Epithelial cell of prostate (primary cell): ENCODE measurements around the gene BDH1.
A peak's percentile ranks its signal among the peaks of the same experiment; 100 is the strongest.
"Not testable (repeated sequence)": the region's sequence is repeated elsewhere in the genome, so short reads cannot be mapped to it uniquely, and the experiment has no call there.

Experiments
- DNase-seq: peaks from one replicate; pipeline ENCODE4 v3.0.0-alpha.2; 2011; ENCODE audit warnings: low read depth, low spot score
- H3K27ac ChIP-seq: fragments of 450-650 bp; 2 replicates; pipeline ENCODE4 v1.5.1; 2017; ENCODE audit warnings: mild to moderate bottlenecking

The BDH1 gene

GRCh38 chr3:197522881-197523441 is 32.8 kb downstream of the BDH1 start:
- DNase-seq = no peak
- H3K27ac ChIP-seq = no peak overlapping the region

- no peak overlapping the region for H3K27ac ChIP-seq
- DNase-seq = no peak
Observed at GRCh38 chr3:197522183-197522715, 33.5 kb downstream of the BDH1 start.

- no peak for DNase-seq
- peak overlapping the region; percentile 48 for H3K27ac ChIP-seq
Observed at GRCh38 chr3:197521277-197522182, 34.2 kb downstream of the BDH1 start.

DNA sequence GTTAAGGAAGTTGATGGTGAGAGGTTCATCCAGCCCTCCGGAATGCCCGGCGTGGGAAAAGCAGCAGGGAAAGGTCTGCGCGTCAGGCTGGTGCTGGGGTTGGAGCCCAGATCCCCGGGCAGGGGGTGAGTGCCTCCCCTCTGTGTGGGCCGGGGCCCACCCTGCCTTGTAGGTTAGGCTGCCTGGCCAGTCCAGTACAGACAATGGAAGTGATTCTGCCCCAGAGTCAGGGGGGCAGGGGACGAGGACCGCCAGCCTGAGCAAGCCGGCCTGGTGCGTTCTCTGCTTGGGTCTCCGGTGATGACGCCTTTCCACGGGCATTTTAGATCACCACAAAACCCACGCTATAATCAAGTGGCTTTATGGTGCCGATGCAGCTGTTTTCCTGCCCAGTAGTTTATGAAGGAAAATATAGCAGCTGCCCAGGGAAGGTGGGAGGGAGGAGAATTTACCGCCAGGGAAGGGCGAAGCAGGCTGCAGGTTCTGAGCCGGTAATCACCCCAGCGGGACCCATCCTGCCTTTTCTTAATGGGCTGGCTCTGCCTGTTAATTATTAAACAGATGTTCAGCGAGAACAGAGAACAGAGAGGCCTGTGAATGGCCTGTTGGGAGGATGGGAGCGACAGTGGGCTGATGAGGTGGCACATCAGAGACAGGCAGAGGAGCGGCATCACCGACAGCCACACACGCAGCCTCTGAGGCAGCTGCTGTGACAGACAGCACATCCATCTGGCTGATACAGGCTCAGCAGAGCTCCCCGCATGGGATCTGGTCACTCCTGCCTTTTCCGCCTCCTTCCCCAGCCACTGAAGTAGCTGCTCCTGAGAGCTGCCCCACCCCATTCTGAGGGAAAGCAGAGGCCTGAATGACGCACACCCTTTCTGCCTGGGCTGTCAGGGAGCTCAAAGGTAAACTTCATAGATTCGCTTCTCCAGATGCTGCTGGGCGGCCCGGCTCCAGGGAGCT is 35.2 kb downstream of the BDH1 start:
- H3K27ac ChIP-seq = peak overlapping the region; percentile 48
- DNase-seq = peak; percentile 49

- peak overlapping the region; percentile 48 for H3K27ac ChIP-seq
- DNase-seq = no peak
Observed at GRCh38 chr3:197519801-197520211, 36.0 kb downstream of the BDH1 start.

- DNase-seq = no peak
- H3K27ac ChIP-seq = no peak overlapping the region
Observed at GRCh38 chr3:197518881-197519421, 36.8 kb downstream of the BDH1 start.

DNA sequence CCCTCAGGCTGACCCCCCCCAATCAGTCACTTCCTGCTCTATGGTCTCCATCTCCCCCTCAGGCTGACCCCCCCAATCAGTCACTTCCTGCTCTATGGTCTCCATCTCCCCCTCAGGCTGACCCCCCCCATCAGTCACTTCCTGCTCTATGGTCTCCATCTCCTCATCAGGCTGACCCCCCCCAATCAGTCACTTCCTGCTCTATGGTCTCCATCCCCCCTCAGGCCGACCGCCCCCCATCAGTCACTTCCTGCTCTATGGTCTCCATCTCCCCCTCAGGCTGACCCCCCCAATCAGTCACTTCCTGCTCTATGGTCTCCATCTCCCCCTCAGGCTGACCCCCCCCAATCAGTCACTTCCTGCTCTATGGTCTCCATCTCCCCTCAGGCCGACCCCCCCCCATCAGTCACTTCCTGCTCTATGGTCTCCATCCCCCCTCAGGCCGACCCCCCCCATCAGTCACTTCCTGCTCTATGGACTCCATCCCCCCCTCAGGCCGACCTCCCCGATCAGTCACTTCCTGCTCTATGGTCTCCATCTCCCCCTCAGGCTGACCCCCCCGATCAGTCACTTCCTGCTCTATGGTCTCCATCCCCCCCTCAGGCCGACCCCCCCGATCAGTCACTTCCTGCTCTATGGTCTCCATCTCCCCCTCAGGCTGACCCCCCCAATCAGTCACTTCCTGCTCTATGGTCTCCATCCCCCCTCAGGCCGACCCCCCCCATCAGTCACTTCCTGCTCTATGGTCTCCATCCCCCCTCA is 37.7 kb downstream of the BDH1 start:
- DNase-seq, H3K27ac ChIP-seq: not testable (repeated sequence)

DNA sequence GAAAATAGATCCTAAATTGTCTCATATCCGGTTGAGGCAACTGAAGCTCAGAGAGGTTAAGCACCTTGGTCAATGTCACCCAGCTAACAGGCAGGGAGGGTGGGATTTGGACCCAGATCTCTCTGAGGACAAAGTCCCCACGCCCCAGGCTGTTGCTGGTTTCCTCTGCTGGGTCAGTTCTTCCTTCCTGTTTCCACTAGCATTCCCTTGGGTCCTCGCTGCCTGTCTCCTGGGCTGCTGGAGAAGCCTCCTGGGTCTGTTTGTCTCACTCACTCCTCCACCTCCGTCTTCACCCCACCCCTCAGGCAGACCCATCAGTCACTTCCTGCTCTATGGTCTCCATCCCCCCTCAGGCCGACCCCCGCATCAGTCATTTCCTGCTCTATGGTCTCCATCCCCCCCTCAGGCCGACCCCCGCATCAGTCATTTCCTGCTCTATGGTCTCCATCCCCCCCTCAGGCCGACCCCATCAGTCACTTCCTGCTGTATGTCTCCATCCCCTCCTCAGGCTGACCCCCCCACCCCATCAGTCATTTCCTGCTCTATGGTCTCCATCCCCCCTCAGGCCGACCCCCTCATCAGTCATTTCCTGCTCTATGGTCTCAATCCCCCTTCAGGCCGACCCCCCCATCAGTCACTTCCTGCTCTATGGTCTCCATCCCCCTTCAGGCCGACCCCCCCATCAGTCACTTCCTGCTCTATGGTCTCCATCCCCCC is 38.7 kb downstream of the BDH1 start:
- not testable (repeated sequence) for DNase-seq
- peak overlapping the region; percentile 82 for H3K27ac ChIP-seq

DNA sequence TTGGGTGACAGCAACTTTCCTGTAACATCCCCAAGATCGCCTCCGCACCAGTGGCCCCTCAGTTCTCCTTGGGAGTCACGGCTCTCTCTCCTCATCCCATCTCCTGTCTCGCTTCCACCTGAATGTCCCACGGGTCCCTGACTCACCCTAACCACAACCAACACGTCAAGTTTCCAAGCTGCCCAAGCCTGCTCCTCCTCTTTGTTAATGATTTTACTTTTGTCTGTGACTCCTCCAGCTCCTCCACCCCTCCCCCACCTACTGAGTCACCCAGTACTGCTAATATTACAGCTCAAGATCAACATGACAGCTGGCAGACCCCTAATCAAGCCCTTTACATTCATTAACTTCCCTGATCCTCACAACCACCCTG is 39.3 kb downstream of the BDH1 start:
- peak overlapping the region; percentile 82 for H3K27ac ChIP-seq

GRCh38 chr3:197514786-197515355 is 40.9 kb downstream of the BDH1 start:
- no peak for DNase-seq
- H3K27ac ChIP-seq = no peak overlapping the region

More for the DNA sequence above, 39.3 kb downstream of the BDH1 start:
- peak; percentile 97 for DNase-seq

GRCh38 chr3:197513953-197514785 is 41.6 kb downstream of the BDH1 start:
- no peak overlapping the region for H3K27ac ChIP-seq
- peak; percentile 39 for DNase-seq

DNA sequence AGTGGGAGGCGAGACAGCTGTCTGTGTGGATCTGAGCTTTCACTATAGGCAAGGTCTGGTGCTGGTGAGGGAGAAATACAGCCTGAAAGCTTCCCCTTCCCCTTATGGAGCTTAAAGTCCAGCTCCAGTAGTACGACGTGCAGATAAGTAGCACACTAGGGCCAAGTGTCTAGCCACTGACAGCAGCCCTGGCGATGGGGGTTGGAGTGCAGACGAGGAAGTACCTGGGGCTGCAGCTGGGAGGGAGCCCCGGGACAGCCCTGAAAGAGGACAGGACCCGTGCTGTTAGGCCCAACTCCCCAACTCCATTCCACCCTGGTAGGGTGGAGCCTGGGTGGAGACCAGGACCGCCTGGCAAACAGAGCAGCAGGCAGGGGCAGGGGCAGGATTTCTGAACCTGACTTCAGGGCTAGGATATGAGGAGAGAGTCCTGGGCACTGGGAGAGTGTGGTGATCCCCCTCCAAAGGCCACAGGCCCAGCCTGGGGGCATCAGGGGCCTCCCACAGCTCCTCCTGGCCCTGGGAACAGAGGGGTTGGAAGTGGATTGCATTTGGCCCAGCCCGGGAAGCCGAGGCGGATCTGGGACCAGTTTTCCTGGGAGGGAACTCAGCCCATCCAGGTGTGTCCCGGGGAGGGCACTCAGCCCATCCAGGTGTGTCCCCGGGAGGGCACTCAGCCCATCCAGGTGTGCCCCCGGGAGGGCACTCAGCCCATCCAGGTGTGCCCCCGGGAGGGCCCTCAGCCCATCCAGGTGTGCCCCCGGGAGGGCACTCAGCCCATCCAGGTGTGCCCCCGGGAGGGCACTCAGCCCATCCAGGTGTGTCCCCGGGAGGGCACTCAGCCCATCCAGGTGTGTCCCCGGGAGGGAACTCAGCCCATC is 42.8 kb downstream of the BDH1 start:
- no peak overlapping the region for H3K27ac ChIP-seq
- no peak for DNase-seq

DNA sequence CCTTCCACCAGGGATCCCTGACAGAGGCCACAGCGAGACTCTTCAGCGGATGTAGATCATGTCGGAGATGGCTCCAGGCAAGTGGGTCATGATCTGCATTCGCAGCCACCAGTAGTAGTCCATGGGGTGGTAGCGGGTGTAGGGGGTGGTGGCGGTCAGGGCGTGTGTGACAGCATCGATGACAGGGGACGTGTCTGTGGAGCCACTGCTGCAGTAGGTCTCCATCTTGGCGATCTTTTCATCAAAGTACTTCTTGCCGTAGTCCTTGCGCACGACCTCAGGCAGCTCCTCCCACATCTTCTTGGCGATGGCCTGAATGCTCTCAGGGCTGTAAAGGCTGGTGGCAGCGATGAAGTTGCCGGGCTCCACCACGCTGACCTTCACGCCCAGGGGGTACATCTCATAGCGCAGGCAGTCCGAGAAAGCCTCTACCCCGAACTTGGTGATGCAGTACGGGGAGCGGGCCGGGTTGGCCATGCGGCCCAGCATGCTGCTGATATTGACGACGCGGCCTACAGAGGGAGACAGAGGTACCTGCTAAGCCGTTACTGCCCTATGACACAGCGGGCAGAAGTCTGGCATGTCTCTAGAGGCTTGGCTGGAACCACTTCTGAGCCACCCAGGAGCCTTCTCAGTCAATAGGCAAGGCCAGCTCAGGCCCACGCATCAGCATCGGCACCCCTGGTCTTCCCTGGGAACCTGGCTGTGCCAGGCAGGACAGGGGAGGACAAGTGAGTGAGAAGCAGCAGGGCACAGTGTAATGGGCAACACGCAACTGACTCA is 43.7 kb downstream of the BDH1 start:
- H3K27ac ChIP-seq = no peak overlapping the region
- DNase-seq = no peak

- no peak for DNase-seq
- no peak overlapping the region for H3K27ac ChIP-seq
Observed at GRCh38 chr3:197511130-197511529, 44.6 kb downstream of the BDH1 start.

GRCh38 chr3:197510642-197511018 is 45.1 kb downstream of the BDH1 start:
- H3K27ac ChIP-seq = no peak overlapping the region
- DNase-seq = no peak
